Keratinocyte (primary cell): ENCODE measurements around the gene RELCH. TPM values are rescaled to one million over a fixed set of nuclear protein-coding genes. Genes with fewer than 3 reads are reported as not detected.

Source experiments
- DNase-seq: peaks from one replicate; pipeline ENCODE4 v3.0.0-alpha.2; 2011; ENCODE audit warnings: low read depth, missing footprints, low spot score
- FAIRE-seq: peaks from 2 replicates; lab custom pipeline; 2011; peaks lifted over from hg19 to GRCh38; lab: Jason Lieb, UNC
- H2AFZ ChIP-seq: 2 replicates; pipeline ENCODE4 v1.6.0; 2012; ENCODE audit warnings: low read length, control low read depth, inconsistent platforms; ENCODE audit not compliant: control insufficient read depth
- H3K27ac ChIP-seq: 2 replicates; pipeline ENCODE4 v1.5.1; 2011; ENCODE audit warnings: low read length; ENCODE audit not compliant: control insufficient read depth, insufficient read depth
- H3K27me3 ChIP-seq: 3 replicates; pipeline ENCODE4 v1.6.0; 2011; ENCODE audit warnings: low read length; ENCODE audit not compliant: control insufficient read depth, insufficient read depth; ENCODE audit errors: extremely low read depth
- H3K36me3 ChIP-seq, 2 experiments: 2 replicates in 1 of 2; 3 replicates in 1 of 2; pipeline ENCODE4 v1.5.1; 2011; ENCODE audit warnings: low read length in 2 of 2, mild to moderate bottlenecking in 1 of 2; ENCODE audit not compliant: control insufficient read depth in 2 of 2, insufficient read depth in 2 of 2; ENCODE audit errors: extremely low read depth in 1 of 2
- H3K4me1 ChIP-seq: 3 replicates; pipeline ENCODE4 v1.5.1; 2011; ENCODE audit warnings: low read length; ENCODE audit not compliant: control insufficient read depth, insufficient read depth; ENCODE audit errors: extremely low read depth
- H3K4me2 ChIP-seq: 3 replicates; pipeline ENCODE4 v1.6.0; 2011; ENCODE audit warnings: low read depth, low read length; ENCODE audit not compliant: control insufficient read depth, insufficient read depth; ENCODE audit errors: extremely low read depth
- H3K4me3 ChIP-seq, 3 experiments: fragments of 200-600 bp in 1 of 3; sonication (generic) in 1 of 3; 2 replicates in 2 of 3; 3 replicates in 1 of 3; pipeline ENCODE4 v1.5.1; 2011 to 2016; ENCODE audit warnings: low read length in 3 of 3, mild to moderate bottlenecking in 3 of 3, control low read depth in 2 of 3, inconsistent platforms in 1 of 3, low read depth in 1 of 3, mixed read lengths in 1 of 3, mixed run types in 1 of 3, moderate library complexity in 1 of 3; ENCODE audit not compliant: control insufficient read depth in 2 of 3, insufficient read depth in 2 of 3; ENCODE audit errors: extremely low read depth in 1 of 3
- H3K79me2 ChIP-seq: 2 replicates; pipeline ENCODE4 v1.6.0; 2012; ENCODE audit warnings: low read length; ENCODE audit not compliant: control insufficient read depth, insufficient read depth
- H3K9ac ChIP-seq: 3 replicates; pipeline ENCODE4 v1.6.0; 2011; ENCODE audit warnings: low read length; ENCODE audit not compliant: control insufficient read depth, insufficient read depth; ENCODE audit errors: extremely low read depth
- H3K9me1 ChIP-seq: 3 replicates; pipeline ENCODE4 v1.6.0; 2011; ENCODE audit warnings: low read length; ENCODE audit not compliant: control insufficient read depth, insufficient read depth; ENCODE audit errors: extremely low read depth
- H3K9me3 ChIP-seq: 2 replicates; pipeline ENCODE4 v1.5.1; 2012; ENCODE audit warnings: low read depth, low read length; ENCODE audit not compliant: control insufficient read depth
- H4K20me1 ChIP-seq: 3 replicates; pipeline ENCODE4 v1.6.0; 2011; ENCODE audit warnings: low read length; ENCODE audit not compliant: control insufficient read depth, insufficient read depth; ENCODE audit errors: extremely low read depth
- CTCF ChIP-seq, 3 experiments: IDR thresholded peaks in 1 of 3; conservative IDR thresholded peaks in 1 of 3; optimal IDR thresholded peaks in 1 of 3; 2 replicates in 2 of 3; 3 replicates in 1 of 3; pipeline versions ENCODE3 to v1.5.1; 2011; ENCODE audit warnings: low read length in 3 of 3, mild to moderate bottlenecking in 3 of 3, moderate library complexity in 2 of 3, control low read depth in 1 of 3, inconsistent platforms in 1 of 3; ENCODE audit not compliant: insufficient read depth in 2 of 3; ENCODE audit errors: extremely low read depth in 1 of 3
- EZH2 ChIP-seq: IDR thresholded peaks from one replicate; pipeline ENCODE4 v1.6.1; 2012; ENCODE audit warnings: inconsistent platforms, mild to moderate bottlenecking, low read length, moderate library complexity
- dilution Hi-C: fragments of 300-500 bp; cut with MboI; formaldehyde crosslinking; loops from one replicate; pipeline ENCODE4 v1.7.0; 2020; ENCODE audit warnings: low sequenced_read_pairs; ENCODE audit not compliant: extremely low pct_ligation_motif_present
- polyA plus RNA-seq, 5 experiments: library from polyadenylated mRNA; depleted of rRNA in 3 of 5; stranded (reverse) in 3 of 5; stranded (forward) in 1 of 5; unstranded in 1 of 5; fragments of >200 nt; gene quantifications; 1 replicate in 1 of 5; 2 replicates in 3 of 5; 3 replicates in 1 of 5; pipeline versions ENCODE4 v1.2.1 to v1.2.3, GENCODE V29; 2011 to 2012; ENCODE audit warnings: missing spikeins in 2 of 5, low read depth in 1 of 5, low replicate concordance in 1 of 5

The RELCH gene
- polyA plus RNA-seq, 1 donor (not counting 4 experiments of a cell fraction or from before 2014, with no cell fraction given): 21.8 TPM

GRCh38 chr18:62164310-62164709 is 22.7 kb upstream of the RELCH start:
- Histone ChIP-seq H3K4me3 (no peak overlapping the region), H3K9me1 (no peaks in the 10 kb centered on the region), H2AFZ (no peak overlapping the region), H3K27ac (no peak overlapping the region), H3K79me2 (no peaks in the 10 kb centered on the region), H3K36me3 (peaks cover 0 to 4% of the 10 kb centered on the region in 2 experiments), H3K4me1 (no peaks in the 10 kb centered on the region), H3K9me3 (no peaks in the 10 kb centered on the region), H3K4me2 (no peak overlapping the region), H4K20me1 (no peaks in the 10 kb centered on the region), H3K9ac (no peak overlapping the region), H3K27me3 (no peaks in the 10 kb centered on the region)
- dilution Hi-C loops: no loop called here
- FAIRE-seq (no peak), DNase-seq (no peak)
- no peak for TF ChIP-seq EZH2
- no peak for TF ChIP-seq CTCF (optimal IDR thresholded peaks at IDR 0.05 in 1 of 3, IDR thresholded peaks at IDR 0.05 in 1 of 3, conservative IDR thresholded peaks at IDR 0.05 in 1 of 3; ENCODE audit: extremely low read depth in 1 of 3, insufficient read depth in 2 of 3, low read length in 3 of 3)

- DNase-seq (no peak), FAIRE-seq (no peak)
- Histone ChIP-seq H3K9me1 (no peaks in the 10 kb centered on the region), H3K9me3 (no peaks in the 10 kb centered on the region), H3K9ac (no peak overlapping the region), H3K27ac (no peak overlapping the region), H3K4me2 (no peak overlapping the region), H4K20me1 (no peaks in the 10 kb centered on the region), H3K4me3 (no peak overlapping the region), H3K36me3 (peaks cover 0 to 4% of the 10 kb centered on the region in 2 experiments), H2AFZ (no peak overlapping the region), H3K79me2 (no peaks in the 10 kb centered on the region), H3K4me1 (no peaks in the 10 kb centered on the region), H3K27me3 (no peaks in the 10 kb centered on the region)
- dilution Hi-C loops: no loop called here
- TF ChIP-seq EZH2 (no peak), CTCF (optimal IDR thresholded peaks at IDR 0.05 in 1 of 3, IDR thresholded peaks at IDR 0.05 in 1 of 3, conservative IDR thresholded peaks at IDR 0.05 in 1 of 3; ENCODE audit: extremely low read depth in 1 of 3, insufficient read depth in 2 of 3, low read length in 3 of 3) (no peak)
Observed at GRCh38 chr18:62164855-62165487, 22.1 kb upstream of the RELCH start.
